PC-3 (cell line): ENCODE data around the gene PDIK1L. TPM values are rescaled to one million over a fixed set of nuclear protein-coding genes. Genes with fewer than 3 reads are reported as not detected.

Experiments used
- ATAC-seq: fragments of 200-7000 bp; cut with Tn5 transposase; 2 replicates; pipeline ENCODE4 v1.9.1; 2020; ENCODE audit warnings: mild to moderate bottlenecking, moderate library complexity
- BruUV-seq: library from RNA; stranded (reverse); fragments of 400-500 nt; replicated peaks from 2 replicates; lab custom pipeline; 2021; lab: Mats Ljungman, UMichigan
- CTCF ChIA-PET: fragments of 300-600 bp; sonication (Branson Sonifier 250); formaldehyde crosslinking; loops from one replicate; lab custom pipeline; 2022; ENCODE audit warnings: antibody characterized with exemption; lab: Charles Lee
- POLR2A ChIA-PET: fragments of 300-600 bp; sonication (Branson Sonifier 250); formaldehyde crosslinking; loops from one replicate; lab custom pipeline; 2022; ENCODE audit warnings: antibody characterized with exemption; ENCODE audit not compliant: unreplicated experiment; lab: Charles Lee
- DNase-seq: peaks from one replicate; pipeline ENCODE4 v3.0.0-alpha.2; 2015
- H2AFZ ChIP-seq: fragments of 300-600 bp; sonication (generic); 2 replicates; pipeline ENCODE4 v1.6.0; 2016; ENCODE audit warnings: antibody characterized with exemption, low read length
- H3F3A ChIP-seq: fragments of 300-600 bp; sonication (generic); one replicate; pipeline ENCODE4 v1.6.0; 2017; ENCODE audit warnings: antibody characterized with exemption, low read length, control low read depth, mild to moderate bottlenecking; ENCODE audit not compliant: unreplicated experiment
- H3K27ac ChIP-seq: fragments of 300-600 bp; sonication (generic); 2 replicates; pipeline ENCODE4 v1.5.1; 2016; ENCODE audit warnings: mild to moderate bottlenecking, low read length
- H3K27me3 ChIP-seq: fragments of 300-600 bp; sonication (generic); 2 replicates; pipeline ENCODE4 v1.6.1; 2016; ENCODE audit warnings: low read length, mixed read lengths
- H3K36me3 ChIP-seq: fragments of 300-600 bp; sonication (generic); 2 replicates; pipeline ENCODE4 v1.6.1; 2016; ENCODE audit warnings: low read depth, mixed run types, low read length, mixed read lengths
- H3K4me1 ChIP-seq: fragments of 300-600 bp; sonication (generic); 2 replicates; pipeline ENCODE4 v1.5.1; 2016; ENCODE audit warnings: low read length; ENCODE audit not compliant: insufficient read depth
- H3K4me2 ChIP-seq: fragments of 300-600 bp; sonication (generic); 2 replicates; pipeline ENCODE4 v1.6.0; 2016; ENCODE audit warnings: low read length
- H3K4me3 ChIP-seq: fragments of 300-600 bp; sonication (generic); 2 replicates; pipeline ENCODE4 v1.5.1; 2016; ENCODE audit warnings: mild to moderate bottlenecking, low read length, mixed read lengths
- H3K79me2 ChIP-seq: fragments of 300-600 bp; sonication (generic); 2 replicates; pipeline ENCODE4 v1.6.1; 2017; ENCODE audit warnings: low read length, mixed read lengths
- H3K9ac ChIP-seq: fragments of 300-600 bp; sonication (generic); 2 replicates; pipeline ENCODE4 v1.6.0; 2016; ENCODE audit warnings: mild to moderate bottlenecking, low read length
- H3K9me2 ChIP-seq: fragments of 300-600 bp; sonication (generic); replicated peaks from 2 replicates; pipeline ENCODE4 v1.6.1; 2016; ENCODE audit warnings: mixed run types, low read length, mixed read lengths
- H3K9me3 ChIP-seq: fragments of 300-600 bp; sonication (generic); 2 replicates; pipeline ENCODE4 v1.6.1; 2016; ENCODE audit warnings: low read length, mixed read lengths
- H4K20me1 ChIP-seq: fragments of 300-600 bp; sonication (generic); 2 replicates; pipeline ENCODE4 v1.6.1; 2016; ENCODE audit warnings: low read length, mixed read lengths
- EZH2 ChIP-seq: fragments of 300-600 bp; sonication (generic); IDR thresholded peaks from one replicate; pipeline ENCODE4 v1.6.1; 2017; ENCODE audit warnings: antibody characterized with exemption, mild to moderate bottlenecking, low read length; ENCODE audit not compliant: unreplicated experiment
- EZH2phosphoT487 ChIP-seq: fragments of 300-600 bp; sonication (generic); IDR thresholded peaks from 2 replicates; pipeline ENCODE4 v1.6.1; 2018; ENCODE audit warnings: mild to moderate bottlenecking, antibody characterized with exemption, low read length, borderline replicate concordance
- intact Hi-C: fragments of 100-400 bp; cut with micrococcal nuclease; formaldehyde crosslinking; loops from 2 replicates; pipeline ENCODE4 v1.9.0; 2023
- total RNA-seq: library from RNA; depleted of rRNA; stranded (reverse); fragments of >200 nt; gene quantifications from 2 replicates; pipeline ENCODE4 v1.2.3, GENCODE V29; 2014
- TF ChIP-seq, protein P1 (sequence below): fragments of 300-600 bp; sonication (generic); conservative IDR thresholded peaks from 2 replicates; pipeline ENCODE4 v1.5.1; 2017; ENCODE audit warnings: antibody characterized with exemption, low read depth, mild to moderate bottlenecking, low read length

PDIK1L gene
- total RNA-seq, 1 experiment from 2014 or later, result 5.2 TPM

DNA sequence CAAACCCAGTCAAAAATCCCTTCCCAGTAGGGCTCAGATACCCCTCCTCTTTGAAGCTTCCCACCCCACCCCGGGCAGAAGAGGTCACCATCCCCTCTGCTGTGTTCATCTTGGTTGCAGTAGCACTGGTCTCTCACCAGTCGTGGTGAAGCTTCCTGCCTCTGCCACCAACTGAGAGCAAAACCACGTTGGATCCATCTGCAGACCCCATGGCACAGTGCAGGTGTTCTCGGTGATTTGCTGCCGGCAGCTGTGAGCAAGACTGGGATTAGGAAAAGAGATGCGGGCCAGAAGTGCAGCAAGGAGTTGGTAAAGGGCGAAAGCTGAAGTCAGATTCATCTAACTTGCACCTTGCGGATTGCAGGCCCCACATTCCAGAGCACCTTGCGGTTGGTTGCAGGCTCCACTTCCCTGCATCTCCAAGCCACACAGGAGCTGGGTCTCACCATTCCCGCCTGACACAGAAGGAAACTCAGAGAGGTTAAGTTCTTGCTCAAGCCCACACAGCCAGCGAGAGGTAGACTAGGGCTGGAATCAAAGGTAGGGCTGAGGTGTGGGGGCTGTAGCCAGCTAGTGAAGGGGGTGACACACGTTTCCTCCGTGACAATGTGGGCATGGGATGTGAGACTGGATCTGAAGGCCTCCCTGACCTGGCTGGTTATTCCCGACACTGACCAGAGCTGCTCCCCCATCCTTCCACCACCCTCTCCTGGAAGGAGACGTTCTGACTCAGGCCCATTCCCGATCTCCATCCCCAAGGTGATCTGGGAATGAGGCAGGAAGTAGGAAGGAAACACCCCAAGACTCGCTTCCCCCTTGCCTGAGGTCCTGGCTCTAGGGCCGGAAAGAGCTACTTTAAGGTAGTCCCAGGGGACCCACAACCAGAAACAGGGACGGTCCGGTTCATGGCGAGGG is 44.0 kb downstream of the PDIK1L start:
- POLR2A ChIA-PET, result no interaction called here
- BruUV-seq, result no TSS peak

DNA sequence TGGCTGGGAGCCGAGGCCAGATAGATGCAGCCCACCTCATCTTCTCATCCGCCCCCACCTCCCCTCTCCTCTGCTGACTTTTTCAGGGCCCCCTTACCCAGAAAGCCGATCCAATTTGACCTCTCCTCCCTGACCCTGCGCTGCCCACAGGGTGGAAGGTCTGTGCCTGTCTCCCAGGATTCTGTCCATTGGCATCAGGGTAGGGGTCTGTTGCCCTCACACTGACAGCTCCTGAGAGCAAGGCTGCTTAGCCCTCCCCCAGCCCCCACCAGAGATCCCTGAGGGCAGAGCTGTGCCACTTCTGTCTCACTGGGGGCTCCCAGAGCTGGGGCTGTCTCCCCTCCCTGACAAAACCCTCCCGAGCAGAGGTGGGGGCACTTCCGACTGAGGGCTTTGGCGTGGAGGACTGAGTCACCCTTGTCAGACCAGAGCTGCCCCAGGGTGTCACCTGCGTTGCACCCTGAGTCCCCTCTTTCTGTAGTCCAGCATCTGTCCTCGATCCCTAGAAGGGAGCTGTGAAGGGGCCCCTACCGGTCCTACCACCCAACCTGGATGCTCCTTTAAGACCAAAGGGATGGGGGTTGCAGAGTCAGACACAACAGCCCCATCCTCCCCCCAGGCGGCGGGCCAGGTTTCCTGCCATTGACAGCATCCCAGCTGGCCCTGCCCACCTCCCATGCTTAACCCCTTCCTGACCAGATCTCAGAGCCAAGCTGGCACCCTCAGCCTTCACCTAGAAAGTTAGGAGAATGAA is 44.8 kb downstream of the PDIK1L start:
- ATAC-seq (no peak), DNase-seq (no peak)
- Histone ChIP-seq H3K27me3 (no peaks in the 10 kb centered on the region), H2AFZ (no peak overlapping the region), H3K79me2 (no peaks in the 10 kb centered on the region), H3K9me3 (no peaks in the 10 kb centered on the region), H3K36me3 (no peaks in the 10 kb centered on the region), H3K4me3 (no peak overlapping the region), H3K9me2 (no peaks in the 10 kb centered on the region), H3K9ac (no peak overlapping the region), H4K20me1 (no peaks in the 10 kb centered on the region), H3K27ac (no peak overlapping the region), H3F3A (no peaks in the 10 kb centered on the region), H3K4me2 (peak overlapping the region; percentile 49), H3K4me1 (peaks cover 8% of the 10 kb centered on the region)
- no TSS peak for BruUV-seq
- intact Hi-C loops, result no loop called here
- TF ChIP-seq EZH2 (no peak), EZH2phosphoT487 (no peak)
- TF ChIP-seq, protein P1, sequence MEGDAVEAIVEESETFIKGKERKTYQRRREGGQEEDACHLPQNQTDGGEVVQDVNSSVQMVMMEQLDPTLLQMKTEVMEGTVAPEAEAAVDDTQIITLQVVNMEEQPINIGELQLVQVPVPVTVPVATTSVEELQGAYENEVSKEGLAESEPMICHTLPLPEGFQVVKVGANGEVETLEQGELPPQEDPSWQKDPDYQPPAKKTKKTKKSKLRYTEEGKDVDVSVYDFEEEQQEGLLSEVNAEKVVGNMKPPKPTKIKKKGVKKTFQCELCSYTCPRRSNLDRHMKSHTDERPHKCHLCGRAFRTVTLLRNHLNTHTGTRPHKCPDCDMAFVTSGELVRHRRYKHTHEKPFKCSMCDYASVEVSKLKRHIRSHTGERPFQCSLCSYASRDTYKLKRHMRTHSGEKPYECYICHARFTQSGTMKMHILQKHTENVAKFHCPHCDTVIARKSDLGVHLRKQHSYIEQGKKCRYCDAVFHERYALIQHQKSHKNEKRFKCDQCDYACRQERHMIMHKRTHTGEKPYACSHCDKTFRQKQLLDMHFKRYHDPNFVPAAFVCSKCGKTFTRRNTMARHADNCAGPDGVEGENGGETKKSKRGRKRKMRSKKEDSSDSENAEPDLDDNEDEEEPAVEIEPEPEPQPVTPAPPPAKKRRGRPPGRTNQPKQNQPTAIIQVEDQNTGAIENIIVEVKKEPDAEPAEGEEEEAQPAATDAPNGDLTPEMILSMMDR, result no peak
- POLR2A ChIA-PET, result interaction anchor here (0.7 kb wide), 1 partner anchor 78 kb away, joined by 3 read pairs; the partner anchor contains the start of gene CEP85
- CTCF ChIA-PET, result no interaction called here

More for the DNA sequence above, 44.0 kb downstream of the PDIK1L start:
- H3K4me3 ChIP-seq, result no peak overlapping the region
- no peaks in the 10 kb centered on the region for H3K79me2 ChIP-seq
- H3K27ac ChIP-seq, result no peak overlapping the region
- DNase-seq (no peak), ATAC-seq (no peak)
- H3K36me3 ChIP-seq, result no peaks in the 10 kb centered on the region
- H3K27me3 ChIP-seq, result no peaks in the 10 kb centered on the region
- no peaks in the 10 kb centered on the region for H3F3A ChIP-seq
- peaks cover 5% of the 10 kb centered on the region for H3K4me1 ChIP-seq
- intact Hi-C loops, result no loop called here
- no peak overlapping the region for H2AFZ ChIP-seq
- no peak overlapping the region for H3K4me2 ChIP-seq
- H3K9ac ChIP-seq, result no peak overlapping the region
- no peaks in the 10 kb centered on the region for H4K20me1 ChIP-seq
- H3K9me3 ChIP-seq, result no peaks in the 10 kb centered on the region
- no peaks in the 10 kb centered on the region for H3K9me2 ChIP-seq
- no peak for TF ChIP-seq EZH2phosphoT487
- no peak for TF ChIP-seq EZH2
- TF ChIP-seq, protein P1, result no peak
- CTCF ChIA-PET, result no interaction called here
